Lower leg skin (tissue), 3 donors: Measurements from ENCODE around the gene ADGRE3.

ENCODE experiments used
- POLR2A ChIP-seq, 2 donors: fragments of 450-650 bp; IDR thresholded peaks; one replicate each; pipeline ENCODE4 v1.6.1; 2016 to 2017; ENCODE audit warnings: antibody characterized with exemption in 2 of 2, mild to moderate bottlenecking in 1 of 2, moderate library complexity in 1 of 2
- TF ChIP-seq, protein P1 (sequence below), 3 donors: fragments of 450-650 bp; IDR thresholded peaks; one replicate each; pipeline ENCODE4 v1.5.1; 2016; ENCODE audit warnings: antibody characterized with exemption in 3 of 3, mild to moderate bottlenecking in 3 of 3, moderate library complexity in 2 of 3

DNA sequence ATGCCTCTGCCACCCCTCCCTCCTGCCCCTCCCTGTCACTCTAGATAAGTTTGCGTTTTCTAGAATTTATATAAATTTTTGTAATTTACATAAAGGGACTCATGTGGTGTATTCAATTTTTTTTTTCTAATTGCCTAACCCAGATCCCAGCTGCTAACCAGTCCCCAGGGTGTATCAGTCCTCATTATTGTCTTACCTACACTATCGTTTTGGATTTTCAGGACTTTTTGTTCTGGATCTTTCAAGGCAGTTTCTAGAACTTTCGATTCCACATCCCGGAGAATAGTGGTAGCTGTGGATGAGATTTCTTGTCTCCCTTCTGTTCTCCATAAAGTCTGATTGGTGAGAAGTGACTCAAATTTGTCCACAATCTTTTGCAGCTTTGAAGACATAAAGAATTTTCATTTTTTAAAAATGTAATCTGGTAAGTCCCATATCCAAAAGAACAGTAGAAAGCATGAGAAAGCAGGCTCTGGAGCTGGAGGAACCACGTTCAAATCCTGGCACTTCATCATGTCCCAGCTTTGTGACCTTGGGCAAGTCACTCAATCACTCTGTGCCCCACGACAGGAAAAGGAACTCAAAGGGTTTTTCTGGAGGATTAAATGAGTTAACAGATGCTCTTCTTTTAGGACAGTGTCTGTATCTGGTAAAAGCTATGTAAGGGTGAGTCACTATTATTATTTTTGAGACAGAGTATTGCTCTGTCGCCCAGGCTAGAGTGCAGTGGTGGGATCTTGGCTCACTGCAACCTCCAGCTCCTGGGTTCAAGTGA is 19.7 kb downstream of the ADGRE3 start:
- TF ChIP-seq, protein P1, sequence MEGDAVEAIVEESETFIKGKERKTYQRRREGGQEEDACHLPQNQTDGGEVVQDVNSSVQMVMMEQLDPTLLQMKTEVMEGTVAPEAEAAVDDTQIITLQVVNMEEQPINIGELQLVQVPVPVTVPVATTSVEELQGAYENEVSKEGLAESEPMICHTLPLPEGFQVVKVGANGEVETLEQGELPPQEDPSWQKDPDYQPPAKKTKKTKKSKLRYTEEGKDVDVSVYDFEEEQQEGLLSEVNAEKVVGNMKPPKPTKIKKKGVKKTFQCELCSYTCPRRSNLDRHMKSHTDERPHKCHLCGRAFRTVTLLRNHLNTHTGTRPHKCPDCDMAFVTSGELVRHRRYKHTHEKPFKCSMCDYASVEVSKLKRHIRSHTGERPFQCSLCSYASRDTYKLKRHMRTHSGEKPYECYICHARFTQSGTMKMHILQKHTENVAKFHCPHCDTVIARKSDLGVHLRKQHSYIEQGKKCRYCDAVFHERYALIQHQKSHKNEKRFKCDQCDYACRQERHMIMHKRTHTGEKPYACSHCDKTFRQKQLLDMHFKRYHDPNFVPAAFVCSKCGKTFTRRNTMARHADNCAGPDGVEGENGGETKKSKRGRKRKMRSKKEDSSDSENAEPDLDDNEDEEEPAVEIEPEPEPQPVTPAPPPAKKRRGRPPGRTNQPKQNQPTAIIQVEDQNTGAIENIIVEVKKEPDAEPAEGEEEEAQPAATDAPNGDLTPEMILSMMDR (IDR thresholded peaks at IDR 0.05), result no peak
- TF ChIP-seq POLR2A (IDR thresholded peaks at IDR 0.05), result no peak
